Activated T-helper 1 cell treated with anti-CD3 and anti-CD28 coated beads, Interleukin-2, amount 50 U/mL, for 16 hours (primary cell): ENCODE measurements around the gene CUEDC1.

Experiments
- DNase-seq, 2 donors: peaks; one replicate each; pipeline ENCODE4 v3.0.0-alpha.2; 2020; ENCODE audit warnings: low read depth in 1 of 2, low spot score in 1 of 2

The CUEDC1 gene

DNA sequence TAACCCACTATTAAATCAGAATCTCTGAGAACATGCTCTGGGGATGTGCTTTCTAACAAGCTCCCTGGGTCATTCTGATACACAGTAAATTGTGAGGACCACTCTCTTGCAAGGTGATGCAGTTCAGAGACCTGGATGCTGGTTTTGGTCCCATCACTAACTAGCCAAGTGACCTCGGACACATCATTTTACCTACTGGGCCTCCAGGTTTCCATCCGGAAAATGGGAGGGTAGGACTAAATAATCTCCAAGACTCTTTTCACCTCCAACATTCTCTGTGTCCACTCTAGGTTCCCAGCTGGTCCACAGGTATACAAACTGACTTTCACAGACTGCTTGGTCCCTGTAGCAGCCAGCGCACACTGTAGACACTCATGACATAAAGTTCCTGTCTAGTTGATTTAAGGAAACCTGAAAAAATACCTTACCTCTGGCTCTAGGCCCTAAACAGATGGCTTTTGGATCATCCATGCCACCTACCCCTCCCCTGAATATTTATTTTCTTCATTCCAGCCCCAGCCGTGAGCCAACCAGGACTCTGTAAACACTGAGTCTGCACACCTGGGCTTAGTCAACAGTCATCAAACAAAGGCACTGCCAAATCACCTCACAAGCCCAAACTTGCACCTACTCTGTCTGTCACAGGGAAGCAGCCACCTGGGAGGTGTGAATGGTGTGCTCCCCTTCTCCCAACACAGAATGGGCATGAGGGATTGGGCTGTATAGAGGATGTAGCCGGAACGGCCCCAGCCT, 54.0 kb downstream of the CUEDC1 start:
- no peak for DNase-seq

DNA sequence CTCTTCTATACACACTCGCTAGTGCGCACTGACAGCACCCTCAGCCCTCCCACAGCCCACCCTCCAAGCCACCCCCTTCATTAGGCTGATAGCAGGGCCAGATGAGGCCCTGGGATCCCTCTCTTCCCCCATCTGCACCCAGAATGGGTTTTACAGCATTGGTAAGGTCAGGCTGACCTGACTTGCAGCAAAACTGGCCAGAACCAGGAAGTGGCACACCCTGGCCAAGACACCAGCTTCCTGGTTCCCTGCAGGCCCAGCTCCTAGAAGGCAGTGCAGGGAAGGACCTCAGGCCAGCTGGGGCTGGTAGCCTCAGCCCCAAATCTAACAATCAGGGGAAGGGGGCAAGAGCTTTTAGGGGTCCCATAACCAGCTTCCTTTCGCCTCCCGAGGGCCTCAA, 55.4 kb downstream of the CUEDC1 start:
- no peak for DNase-seq

DNA sequence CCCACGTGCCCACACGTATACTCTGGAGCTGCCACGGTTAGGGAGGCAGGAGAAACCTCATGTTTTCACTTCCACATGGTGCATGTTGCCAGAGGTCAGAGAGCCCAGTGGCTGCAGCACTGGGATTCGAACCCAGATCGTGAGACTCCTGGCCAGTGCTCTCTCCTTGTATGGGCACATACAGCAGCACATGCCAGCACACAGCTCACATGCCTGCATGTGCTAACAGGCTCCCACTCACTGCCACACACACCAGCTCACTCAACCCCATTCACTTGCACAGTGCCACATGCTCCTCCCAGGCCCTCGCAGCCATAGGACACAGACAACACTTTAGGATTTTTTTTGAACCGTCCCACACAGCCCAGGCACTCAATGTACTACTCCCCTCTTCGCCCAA, 55.8 kb downstream of the CUEDC1 start:
- no peak for DNase-seq

DNA sequence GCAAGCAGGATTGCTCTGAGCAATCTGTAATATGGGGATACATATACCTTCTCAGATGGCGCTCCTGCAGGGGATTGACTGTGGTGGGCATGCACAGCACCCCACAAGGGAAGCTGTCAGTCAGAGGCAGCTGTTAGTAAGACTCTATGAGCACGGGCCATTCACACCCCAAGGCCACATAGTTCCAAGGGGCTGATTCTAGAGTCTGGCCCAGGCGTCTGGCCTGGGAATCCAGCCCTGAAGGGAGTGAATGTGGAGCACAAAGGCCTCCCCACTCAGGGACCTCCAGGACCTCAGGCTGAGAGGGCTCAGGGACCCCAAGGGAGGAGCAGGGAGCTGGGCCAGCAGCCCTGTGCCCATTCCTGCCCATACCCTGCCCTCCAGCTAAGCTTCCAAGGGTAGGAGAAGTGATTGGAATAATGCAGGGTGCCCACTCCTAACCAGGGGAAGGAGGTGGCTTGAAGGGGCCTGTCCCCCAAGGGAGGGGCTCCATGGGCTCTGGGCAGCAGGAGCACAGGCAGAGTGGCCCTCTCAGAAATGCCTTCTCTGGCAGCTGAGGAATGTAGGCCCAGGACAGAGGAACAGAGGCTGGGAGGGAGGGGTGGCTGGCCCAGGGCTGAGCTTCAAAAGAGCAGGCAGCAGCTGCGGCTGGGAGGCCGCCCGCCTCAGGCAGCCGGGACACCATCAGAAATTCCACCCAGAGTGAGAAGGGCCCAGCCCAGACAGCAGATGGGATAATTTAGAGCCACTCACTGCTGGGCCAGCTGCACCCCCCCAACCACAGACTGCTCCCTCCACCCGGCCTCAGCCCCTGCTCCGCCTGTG, 56.5 kb downstream of the CUEDC1 start:
- no peak for DNase-seq

DNA sequence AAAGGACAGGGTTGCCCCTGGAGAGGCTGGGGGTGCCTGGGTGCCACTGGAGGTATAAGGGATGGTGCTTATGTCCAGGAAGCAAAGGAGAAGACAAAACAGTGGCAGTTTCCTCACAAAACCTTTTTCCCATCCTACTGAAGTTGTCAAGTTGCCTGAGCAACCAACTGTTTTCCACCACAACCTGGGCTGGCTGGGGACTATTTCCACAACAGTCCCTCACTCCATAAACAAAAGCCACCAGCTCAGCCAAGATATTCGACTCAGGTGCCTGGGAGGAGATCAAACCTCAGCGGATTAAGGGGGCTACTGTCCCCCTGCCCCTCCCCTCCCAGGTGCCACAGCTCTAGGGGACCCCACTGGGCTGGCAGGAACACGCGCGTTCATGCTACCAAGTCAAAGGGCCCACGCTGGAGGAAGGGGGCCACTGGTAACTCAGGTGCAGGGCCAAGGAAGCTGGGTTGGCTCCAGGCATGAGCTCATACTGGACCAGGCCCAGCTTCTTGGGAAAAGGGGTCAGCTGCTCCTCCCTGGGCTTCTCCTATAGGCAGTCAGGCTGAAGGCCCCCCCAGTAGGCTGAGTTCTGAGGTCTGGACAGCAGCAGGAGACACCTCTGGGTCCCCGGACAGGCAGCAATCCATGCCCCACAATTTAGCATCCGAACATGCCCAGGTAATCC, 59.7 kb downstream of the CUEDC1 start:
- no peak for DNase-seq

DNA sequence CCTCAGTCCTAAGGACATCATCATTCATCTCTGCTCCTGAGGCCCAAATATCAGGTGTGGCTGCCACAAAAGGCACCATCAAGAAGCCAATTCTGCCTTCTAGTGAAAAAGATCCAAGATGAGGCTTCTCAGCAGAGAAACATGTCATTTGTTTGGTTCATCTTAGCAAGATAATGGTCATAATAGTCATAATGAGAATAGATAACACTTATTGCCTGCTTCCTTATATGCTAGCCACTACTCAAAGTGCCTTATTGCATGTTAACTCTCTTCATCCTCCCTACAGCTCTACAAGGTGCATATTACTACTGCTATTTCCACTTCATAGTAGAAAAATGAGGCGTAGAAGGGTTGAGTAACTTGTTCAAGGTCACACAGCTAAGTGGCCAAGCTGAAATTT, 60.4 kb downstream of the CUEDC1 start:
- no peak for DNase-seq

DNA sequence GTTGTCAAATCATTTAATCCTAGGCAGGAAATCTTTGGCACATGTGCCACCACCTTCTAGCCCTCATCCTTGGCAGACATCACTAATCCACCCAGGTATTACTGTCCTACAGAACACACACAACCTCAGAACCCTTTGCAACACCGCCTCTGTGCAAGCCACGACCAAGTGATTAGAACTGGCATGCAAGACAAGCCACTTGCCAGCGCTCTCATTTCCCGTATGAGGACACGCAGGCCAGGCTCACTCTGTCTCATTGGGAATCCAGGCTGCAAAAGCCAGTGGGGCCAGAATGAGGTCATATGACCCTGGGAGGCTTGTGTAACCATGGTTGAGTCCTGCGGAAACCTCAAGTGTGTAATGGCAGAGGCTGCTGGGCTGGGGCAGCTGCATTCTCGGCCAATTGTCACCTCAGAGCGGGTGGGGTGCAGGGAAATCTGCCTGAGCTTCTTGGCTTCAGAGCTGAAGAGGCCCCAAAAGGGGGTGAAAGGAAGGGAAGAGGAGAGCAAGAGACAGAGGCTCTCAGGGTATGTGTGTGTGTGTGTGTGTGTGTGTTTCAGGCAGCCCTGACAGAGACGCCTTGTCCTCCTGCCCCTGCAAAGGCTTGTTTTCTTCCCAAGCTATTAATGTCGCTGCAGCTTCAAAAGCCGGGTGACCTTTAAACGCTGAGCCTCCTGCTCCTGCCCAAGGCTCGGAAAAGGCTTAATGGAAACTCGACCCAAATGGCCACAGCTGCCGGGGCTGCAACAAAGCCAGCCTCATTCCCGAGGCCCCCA, 62.2 kb downstream of the CUEDC1 start:
- no peak for DNase-seq

DNA sequence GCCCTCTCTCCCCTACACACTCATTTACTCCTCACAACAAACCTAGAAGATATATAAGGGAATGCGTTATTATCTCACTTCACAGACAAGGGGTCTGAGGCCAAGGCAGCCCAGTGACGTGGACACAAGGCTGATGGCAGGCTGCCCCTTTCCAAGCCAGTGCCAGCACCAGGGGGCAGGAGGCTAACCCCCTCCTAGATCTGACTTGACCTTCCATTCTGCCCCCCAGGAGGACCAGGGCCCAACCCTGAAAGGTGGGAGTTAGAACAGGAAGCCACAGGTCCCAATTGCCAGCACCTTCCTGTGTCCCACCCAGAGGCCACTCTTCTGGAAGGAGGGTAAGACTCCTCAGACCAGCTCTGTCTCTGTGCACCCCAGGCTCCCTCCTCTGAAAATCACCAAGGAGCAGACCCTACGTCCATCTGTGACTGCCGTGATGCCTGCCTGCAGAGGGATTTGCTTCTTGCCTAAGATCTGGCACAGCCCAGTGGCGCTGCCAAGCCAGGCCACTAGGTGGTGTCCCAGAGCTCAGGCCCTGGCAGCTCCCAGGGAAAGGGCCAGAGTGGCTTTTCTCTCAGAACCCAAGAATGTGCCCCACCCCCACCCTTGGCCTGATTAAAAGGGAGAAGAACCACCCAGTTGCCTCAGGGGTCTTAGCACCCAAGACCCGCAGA, 62.9 kb downstream of the CUEDC1 start:
- peak; percentile 61 to 67 for DNase-seq

DNA sequence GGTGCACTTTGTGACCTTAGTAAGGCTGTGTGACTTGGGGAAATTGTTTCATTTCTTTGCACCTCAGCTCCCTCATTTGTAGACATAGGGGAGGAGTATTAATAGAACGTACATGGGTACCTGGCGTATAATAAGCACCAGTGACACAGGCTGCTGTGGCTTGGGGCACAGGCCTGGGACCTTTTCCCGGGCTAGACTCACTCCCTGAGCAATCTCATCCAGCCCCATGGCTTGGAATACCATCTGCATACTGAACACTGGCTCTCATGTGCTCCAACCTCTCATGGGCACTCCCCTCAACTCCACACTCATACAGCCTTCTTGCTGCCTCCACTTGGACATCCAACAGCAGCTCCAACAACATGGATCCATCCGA, 64.4 kb downstream of the CUEDC1 start:
- DNase-seq, result no peak

DNA sequence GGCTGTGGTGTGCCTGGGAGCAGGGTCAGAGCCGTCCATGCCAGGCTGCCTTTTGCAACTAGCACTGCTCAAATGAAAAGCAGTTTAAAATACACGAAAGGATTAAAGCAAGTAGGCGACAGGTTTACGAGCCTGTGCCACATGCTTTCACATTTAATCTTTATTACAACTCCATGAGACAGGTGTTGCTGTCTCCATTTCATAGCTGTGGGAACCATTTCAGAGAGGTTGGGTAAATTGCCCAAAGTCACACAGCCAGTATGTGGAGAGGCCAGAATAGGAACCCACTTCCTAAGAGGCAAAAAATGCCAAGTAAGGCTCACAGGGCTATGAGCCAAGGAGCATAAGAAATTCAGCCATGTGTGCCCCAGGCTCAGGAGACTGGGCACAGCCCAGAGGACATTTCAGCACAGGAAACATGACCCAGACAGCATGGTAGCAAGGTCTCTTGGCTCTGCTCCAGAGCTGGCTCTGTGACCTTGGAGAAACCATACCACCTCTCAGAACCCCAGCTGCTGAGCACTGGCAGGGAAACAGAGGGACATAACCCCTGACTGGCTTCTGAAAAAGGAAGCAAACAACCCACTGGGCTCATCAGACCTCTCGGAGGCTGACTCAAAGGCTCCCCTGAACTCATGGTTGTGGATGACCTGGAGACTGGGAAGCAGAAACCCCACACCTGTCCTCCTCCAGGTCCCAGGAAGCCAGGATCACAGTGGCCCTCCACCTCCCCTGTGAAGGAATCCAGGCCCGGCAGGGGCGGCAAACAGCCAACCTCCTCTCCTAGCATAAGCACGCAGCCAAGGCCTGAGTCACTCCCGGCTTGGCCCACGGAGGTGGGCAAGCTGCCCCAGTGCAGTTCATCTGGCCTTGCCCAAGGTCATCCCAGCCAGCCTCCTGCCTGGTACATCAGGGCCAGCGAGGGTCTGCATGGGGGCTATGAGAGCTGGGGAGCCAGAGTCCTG, 65.0 kb downstream of the CUEDC1 start:
- no peak for DNase-seq

DNA sequence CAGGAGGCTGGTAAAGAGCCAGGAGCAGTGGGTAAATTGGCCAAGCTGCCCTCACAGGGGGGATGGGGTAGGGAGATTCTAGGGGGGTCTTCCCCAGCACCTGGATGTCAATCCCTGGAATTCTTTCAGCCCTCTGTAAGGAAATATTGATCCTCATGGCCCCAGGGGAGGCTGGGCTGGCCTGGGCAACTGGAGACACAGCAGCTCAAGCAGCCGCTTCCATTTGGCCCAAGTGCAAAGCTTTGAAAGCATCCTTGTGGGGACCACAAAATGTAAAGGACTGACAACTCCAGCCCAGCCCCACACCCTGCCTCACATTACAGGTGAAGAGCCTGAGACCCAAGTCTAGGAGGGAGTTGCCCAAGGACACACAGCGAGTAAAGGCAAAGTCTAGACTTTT, 66.0 kb downstream of the CUEDC1 start:
- no peak for DNase-seq

DNA sequence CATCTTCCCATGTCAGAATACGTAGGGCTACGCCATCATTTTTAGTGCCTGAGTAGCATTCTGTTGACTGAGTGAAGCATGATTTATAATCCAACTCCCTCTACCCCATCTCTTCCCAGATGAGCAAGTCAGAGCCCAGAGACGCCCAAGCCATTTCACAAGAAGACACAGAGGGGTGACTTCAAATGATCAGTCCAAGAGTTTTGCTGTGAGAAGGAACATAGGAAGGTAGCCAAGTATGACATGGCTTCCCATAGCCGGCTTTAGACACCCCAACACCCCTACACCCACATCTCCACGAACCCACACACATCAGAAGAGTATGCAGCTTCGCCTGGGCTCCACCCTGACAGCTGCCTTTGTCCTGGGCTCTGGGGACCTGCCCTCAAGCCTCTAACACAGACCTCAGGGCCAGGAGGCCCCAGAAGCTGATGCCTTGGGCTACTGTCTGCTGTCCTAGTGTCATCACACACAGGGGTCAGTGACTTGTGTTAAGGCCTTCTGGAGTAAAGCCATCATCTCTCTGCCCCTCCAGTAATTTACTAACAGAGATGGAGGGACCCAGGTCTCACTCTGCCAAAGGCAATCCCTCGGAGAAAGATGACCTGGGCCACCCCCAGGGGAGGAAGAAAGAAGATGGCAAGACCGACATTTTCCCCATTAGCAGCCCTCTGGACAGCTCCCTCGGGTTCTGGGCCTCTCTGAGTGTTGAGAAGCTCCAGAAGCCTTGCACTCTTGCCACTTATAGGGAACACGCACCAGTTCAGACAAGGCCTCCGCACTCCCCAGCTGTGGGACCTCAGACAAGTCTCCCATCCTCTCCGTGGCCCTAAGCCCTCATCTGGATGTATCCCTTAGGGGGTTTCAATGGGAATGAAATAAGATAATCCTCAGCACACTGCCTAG, 66.6 kb downstream of the CUEDC1 start:
- no peak for DNase-seq

DNA sequence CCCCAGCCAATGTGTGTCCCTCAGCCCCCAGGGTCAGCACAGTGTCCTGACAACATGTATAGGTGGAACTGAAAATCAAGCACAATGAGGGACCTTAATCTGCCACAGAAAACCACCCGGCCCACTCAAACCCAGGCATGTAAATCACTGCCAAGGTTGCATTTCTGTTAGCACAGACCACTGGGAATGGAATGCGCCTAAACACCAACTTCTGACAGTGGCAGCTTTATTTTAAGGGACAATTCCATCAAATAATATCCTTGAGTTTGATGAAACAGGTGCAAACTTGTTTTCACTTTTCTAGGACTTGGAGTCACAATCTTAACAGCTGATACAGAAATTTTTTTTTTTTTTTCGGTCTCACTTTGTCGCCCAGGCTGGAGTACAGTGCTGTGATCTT, 68.1 kb downstream of the CUEDC1 start:
- no peak for DNase-seq

DNA sequence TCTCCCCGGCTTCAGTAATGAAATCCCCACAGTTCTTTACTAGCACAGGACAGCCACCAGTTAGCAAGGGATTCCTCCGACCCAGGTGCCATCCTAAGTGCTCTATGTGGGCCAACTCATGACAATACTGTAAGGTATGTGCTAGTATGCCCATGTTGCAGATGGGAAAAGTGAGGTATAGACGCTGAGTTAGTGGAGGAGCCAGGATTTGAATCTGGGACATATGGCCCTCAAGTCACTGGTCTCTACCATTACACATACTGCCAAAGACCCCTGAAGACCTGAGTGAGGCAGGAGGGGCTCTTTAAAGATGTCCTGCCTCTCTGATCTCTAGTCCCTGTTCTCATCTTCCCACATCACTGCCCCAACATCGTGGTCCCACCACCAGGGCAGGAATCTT, 69.2 kb downstream of the CUEDC1 start:
- no peak for DNase-seq

DNA sequence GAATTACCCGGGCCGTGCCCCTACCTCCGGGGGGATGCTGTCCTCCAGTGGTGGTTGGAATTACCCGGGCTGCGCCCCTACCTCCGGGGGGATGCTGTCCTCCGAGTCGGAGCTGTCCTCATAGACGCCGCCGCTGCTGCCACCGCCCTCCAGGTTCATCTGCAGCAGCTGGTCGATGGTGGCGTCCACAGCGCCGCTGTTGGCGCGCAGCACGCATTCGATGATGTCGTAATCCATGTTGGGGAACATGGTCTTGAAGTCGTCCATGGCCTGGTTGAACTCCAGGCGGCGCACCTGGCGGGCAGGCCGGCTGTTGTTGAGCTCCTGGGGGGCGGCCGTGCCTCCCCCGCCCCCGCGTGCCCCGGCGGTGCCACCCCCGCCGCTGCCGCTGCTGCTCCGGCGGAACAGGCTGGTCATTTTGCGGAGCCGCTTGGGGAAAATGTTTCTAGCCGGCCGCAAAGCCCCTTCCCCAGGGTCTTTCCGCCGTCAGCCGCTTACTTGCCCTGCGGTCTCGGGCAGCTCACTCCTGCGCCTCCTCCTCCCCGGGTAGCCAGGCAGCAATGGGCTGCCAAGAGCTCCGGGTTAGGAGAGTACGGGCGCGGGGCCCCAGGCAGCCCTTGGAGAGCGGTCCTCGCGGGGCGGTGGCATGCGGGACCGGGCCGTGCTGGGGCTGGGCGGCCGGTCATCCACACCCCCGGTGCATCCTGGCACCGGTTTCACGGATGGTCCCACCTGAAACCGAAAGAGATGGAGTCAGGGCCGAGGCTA, 69.9 kb downstream of the CUEDC1 start:
- DNase-seq, result no peak

DNA sequence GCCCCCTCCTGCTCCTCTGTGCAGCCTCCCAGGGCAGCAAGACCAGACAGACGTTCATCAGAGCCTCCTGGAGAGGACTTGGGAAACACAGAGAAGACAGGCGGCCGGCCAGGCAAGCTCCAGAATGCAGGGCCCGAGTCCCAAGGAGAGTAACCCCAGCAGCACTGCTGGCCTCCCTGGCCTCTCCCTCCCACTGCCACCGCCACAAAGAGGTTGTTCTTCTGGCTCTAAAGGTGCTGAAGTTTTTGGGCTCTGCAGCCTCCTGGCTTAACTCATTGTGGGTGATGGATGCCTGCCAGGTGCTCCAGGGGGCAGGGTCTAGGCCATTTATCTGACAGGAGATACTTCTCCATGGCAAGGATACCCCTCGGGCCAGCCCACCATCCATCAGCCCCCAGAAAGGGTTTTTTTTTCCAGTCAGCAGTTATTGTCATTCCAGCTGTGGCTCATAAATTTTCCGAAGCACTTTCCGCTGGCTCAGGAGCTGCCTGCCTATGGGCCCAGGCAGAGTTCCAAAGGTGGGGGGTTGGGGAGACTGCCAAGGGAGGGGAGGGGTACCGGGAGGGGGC, 73.3 kb downstream of the CUEDC1 start:
- no peak for DNase-seq

DNA sequence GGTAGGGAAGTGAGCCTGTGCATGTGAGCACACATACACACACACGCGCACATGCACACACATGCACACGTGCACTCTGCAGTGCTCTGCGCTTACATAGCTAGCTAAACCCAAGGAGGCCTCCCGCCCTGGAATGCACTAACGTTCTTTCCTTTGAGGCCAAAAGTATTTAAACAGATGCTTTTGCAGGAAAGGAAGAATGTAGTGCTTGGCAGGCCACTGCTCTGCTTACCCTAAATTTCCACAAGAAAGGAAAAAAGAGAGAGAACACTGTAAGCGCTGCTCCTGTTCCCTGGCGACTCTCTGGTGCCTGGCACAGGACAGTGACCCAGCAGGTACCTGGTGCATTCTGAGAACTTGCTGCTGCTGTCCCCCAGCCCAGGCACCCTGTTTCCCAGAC, 74.1 kb downstream of the CUEDC1 start:
- no peak for DNase-seq

DNA sequence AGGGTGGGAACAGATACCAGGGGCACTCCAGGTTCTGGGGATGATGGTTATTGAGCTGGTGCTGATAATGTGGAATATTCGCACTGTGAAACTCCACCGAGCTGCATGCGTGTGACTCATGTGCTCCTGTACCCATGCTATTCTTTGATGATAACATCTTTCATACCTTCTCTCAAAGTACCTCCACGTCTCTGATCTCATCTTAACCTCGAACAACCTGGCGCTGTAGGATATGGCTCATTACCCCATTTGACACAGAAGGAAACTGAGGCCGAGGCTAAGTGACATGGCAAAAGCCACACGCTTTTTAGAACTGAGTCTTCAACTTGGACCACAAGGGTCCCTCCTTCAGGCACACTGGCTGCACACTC, 75.1 kb downstream of the CUEDC1 start:
- DNase-seq, result no peak
